Measurements from ENCODE around the gene SLC48A1. TPM values are rescaled to one million over a fixed set of nuclear protein-coding genes. Genes with fewer than 3 reads are reported as not detected.

The SLC48A1 gene
- total RNA-seq, 2 donors from 2014 or later = 14.6 to 15.2 TPM

GRCh38 chr12:47737936-47738594 is 35.0 kb upstream of the SLC48A1 start:
- Mint-ChIP-seq H3K4me1 (ENCODE audit: low read depth) (peaks cover 21% of the 10 kb centered on the region), H3K4me3 (no peak overlapping the region), H3K27ac (no peak overlapping the region), H3K9me3 (no peaks in the 10 kb centered on the region), H3K27me3 (ENCODE audit: low read depth) (no peaks in the 10 kb centered on the region), H3K36me3 (ENCODE audit: insufficient read depth in 2 of 2) (no peaks in the 10 kb centered on the region)
- ATAC-seq (replicated peaks in 1 of 2) = no peak
- DNase-seq = no peak

- DNase-seq = no peak
- Mint-ChIP-seq H3K4me1 (ENCODE audit: low read depth) (peaks cover 21% of the 10 kb centered on the region), H3K4me3 (no peak overlapping the region), H3K36me3 (ENCODE audit: insufficient read depth in 2 of 2) (no peaks in the 10 kb centered on the region), H3K9me3 (no peaks in the 10 kb centered on the region), H3K27me3 (ENCODE audit: low read depth) (no peaks in the 10 kb centered on the region), H3K27ac (no peak overlapping the region)
- no peak for ATAC-seq (replicated peaks in 1 of 2)
Observed at GRCh38 chr12:47739297-47739696, 33.7 kb upstream of the SLC48A1 start.

GRCh38 chr12:47739979-47740378 is 33.1 kb upstream of the SLC48A1 start:
- DNase-seq = no peak
- peaks cover 6% of the 10 kb centered on the region for H3K27me3 Mint-ChIP-seq (ENCODE audit: low read depth)
- no peak for ATAC-seq (replicated peaks in 1 of 2)
- H3K27ac Mint-ChIP-seq = no peak overlapping the region
- H3K36me3 Mint-ChIP-seq (ENCODE audit: insufficient read depth in 2 of 2) = no peaks in the 10 kb centered on the region
- no peaks in the 10 kb centered on the region for H3K9me3 Mint-ChIP-seq
- H3K4me3 Mint-ChIP-seq = no peak overlapping the region
- peaks cover 24% of the 10 kb centered on the region for H3K4me1 Mint-ChIP-seq (ENCODE audit: low read depth)

GRCh38 chr12:47740606-47741339 is 32.3 kb upstream of the SLC48A1 start:
- Mint-ChIP-seq H3K4me1 (ENCODE audit: low read depth) (peaks cover 26% of the 10 kb centered on the region), H3K36me3 (ENCODE audit: insufficient read depth in 2 of 2) (no peaks in the 10 kb centered on the region), H3K27ac (no peak overlapping the region), H3K9me3 (no peaks in the 10 kb centered on the region), H3K27me3 (ENCODE audit: low read depth) (peaks cover 8% of the 10 kb centered on the region), H3K4me3 (peak overlapping the region in 1 of 2 donors; percentile 7)
- ATAC-seq (replicated peaks in 1 of 2) (no peak), DNase-seq (no peak)

GRCh38 chr12:47741340-47741703 is 31.7 kb upstream of the SLC48A1 start:
- Mint-ChIP-seq H3K36me3 (ENCODE audit: insufficient read depth in 2 of 2) (no peaks in the 10 kb centered on the region), H3K4me1 (ENCODE audit: low read depth) (peaks cover 26% of the 10 kb centered on the region), H3K27ac (no peak overlapping the region), H3K9me3 (no peaks in the 10 kb centered on the region), H3K4me3 (peak overlapping the region in 1 of 2 donors; percentile 7), H3K27me3 (ENCODE audit: low read depth) (peaks cover 8% of the 10 kb centered on the region)
- ATAC-seq (replicated peaks in 1 of 2) (peak; percentile 81 to 84), DNase-seq (peak; percentile 77 to 79)

- Mint-ChIP-seq H3K27ac (no peak overlapping the region), H3K4me1 (ENCODE audit: low read depth) (peaks cover 26% of the 10 kb centered on the region), H3K27me3 (ENCODE audit: low read depth) (peaks cover 8% of the 10 kb centered on the region), H3K4me3 (no peak overlapping the region), H3K36me3 (ENCODE audit: insufficient read depth in 2 of 2) (no peaks in the 10 kb centered on the region), H3K9me3 (no peaks in the 10 kb centered on the region)
- ATAC-seq (replicated peaks in 1 of 2) (peak; percentile 54 to 62), DNase-seq (peak; percentile 75 to 84)
Observed at GRCh38 chr12:47742253-47742825, 30.7 kb upstream of the SLC48A1 start.

GRCh38 chr12:47743311-47743860 is 29.7 kb upstream of the SLC48A1 start:
- Mint-ChIP-seq H3K4me3 (no peak overlapping the region), H3K36me3 (ENCODE audit: insufficient read depth in 2 of 2) (no peaks in the 10 kb centered on the region), H3K27ac (no peak overlapping the region), H3K9me3 (no peaks in the 10 kb centered on the region), H3K4me1 (ENCODE audit: low read depth) (peaks cover 26% of the 10 kb centered on the region), H3K27me3 (ENCODE audit: low read depth) (peaks cover 8% of the 10 kb centered on the region)
- ATAC-seq (replicated peaks in 1 of 2) (no peak), DNase-seq (no peak)

GRCh38 chr12:47744005-47744651 is 28.9 kb upstream of the SLC48A1 start:
- H3K27me3 Mint-ChIP-seq (ENCODE audit: low read depth) = peaks cover 8% of the 10 kb centered on the region
- no peak overlapping the region for H3K27ac Mint-ChIP-seq
- ATAC-seq (replicated peaks in 1 of 2) (peak in 1 of 2 donors; percentile 42), DNase-seq (peak; percentile 59 to 60)
- peaks cover 26% of the 10 kb centered on the region for H3K4me1 Mint-ChIP-seq (ENCODE audit: low read depth)
- no peaks in the 10 kb centered on the region for H3K36me3 Mint-ChIP-seq (ENCODE audit: insufficient read depth in 2 of 2)
- no peaks in the 10 kb centered on the region for H3K9me3 Mint-ChIP-seq
- no peak overlapping the region for H3K4me3 Mint-ChIP-seq

GRCh38 chr12:47744778-47745436 is 28.1 kb upstream of the SLC48A1 start:
- Mint-ChIP-seq H3K9me3 (no peaks in the 10 kb centered on the region), H3K4me3 (no peak overlapping the region), H3K27ac (no peak overlapping the region), H3K27me3 (ENCODE audit: low read depth) (peaks cover 8% of the 10 kb centered on the region), H3K36me3 (ENCODE audit: insufficient read depth in 2 of 2) (no peaks in the 10 kb centered on the region), H3K4me1 (ENCODE audit: low read depth) (peaks cover 19% of the 10 kb centered on the region)
- DNase-seq = no peak
- no peak for ATAC-seq (replicated peaks in 1 of 2)

- ATAC-seq (replicated peaks in 1 of 2) = no peak
- Mint-ChIP-seq H3K36me3 (ENCODE audit: insufficient read depth in 2 of 2) (no peaks in the 10 kb centered on the region), H3K4me1 (ENCODE audit: low read depth) (peaks cover 19% of the 10 kb centered on the region), H3K9me3 (no peaks in the 10 kb centered on the region), H3K4me3 (no peak overlapping the region), H3K27ac (no peak overlapping the region), H3K27me3 (ENCODE audit: low read depth) (peaks cover 8% of the 10 kb centered on the region)
- DNase-seq = no peak
Observed at GRCh38 chr12:47745485-47746041, 27.5 kb upstream of the SLC48A1 start.

- Mint-ChIP-seq H3K36me3 (ENCODE audit: insufficient read depth in 2 of 2) (no peaks in the 10 kb centered on the region), H3K27ac (no peak overlapping the region), H3K9me3 (no peaks in the 10 kb centered on the region), H3K4me1 (ENCODE audit: low read depth) (peaks cover 15% of the 10 kb centered on the region), H3K27me3 (ENCODE audit: low read depth) (peaks cover 8% of the 10 kb centered on the region), H3K4me3 (no peak overlapping the region)
- DNase-seq (no peak), ATAC-seq (replicated peaks in 1 of 2) (no peak)
Observed at GRCh38 chr12:47746073-47746472, 27.0 kb upstream of the SLC48A1 start.

GRCh38 chr12:47746523-47746922 is 26.5 kb upstream of the SLC48A1 start:
- Mint-ChIP-seq H3K27ac (no peak overlapping the region), H3K27me3 (ENCODE audit: low read depth) (peaks cover 8% of the 10 kb centered on the region), H3K4me3 (no peak overlapping the region), H3K36me3 (ENCODE audit: insufficient read depth in 2 of 2) (no peaks in the 10 kb centered on the region), H3K9me3 (no peaks in the 10 kb centered on the region), H3K4me1 (ENCODE audit: low read depth) (peaks cover 10% of the 10 kb centered on the region)
- ATAC-seq (replicated peaks in 1 of 2) (no peak), DNase-seq (no peak)

All from activated T-cell treated with anti-CD3 and anti-CD28 coated beads, Interleukin-2, amount 50 U/mL, for 72 hours (primary cell).